ENCODE data around the gene TARBP1.

The TARBP1 gene

GRCh38 chr1:234452406-234452965, 26.5 kb downstream of the TARBP1 start:
- no peak for DNase-seq (ENCODE audit: low read depth, low spot score)
- H3K27ac ChIP-seq = no peak overlapping the region

DNA sequence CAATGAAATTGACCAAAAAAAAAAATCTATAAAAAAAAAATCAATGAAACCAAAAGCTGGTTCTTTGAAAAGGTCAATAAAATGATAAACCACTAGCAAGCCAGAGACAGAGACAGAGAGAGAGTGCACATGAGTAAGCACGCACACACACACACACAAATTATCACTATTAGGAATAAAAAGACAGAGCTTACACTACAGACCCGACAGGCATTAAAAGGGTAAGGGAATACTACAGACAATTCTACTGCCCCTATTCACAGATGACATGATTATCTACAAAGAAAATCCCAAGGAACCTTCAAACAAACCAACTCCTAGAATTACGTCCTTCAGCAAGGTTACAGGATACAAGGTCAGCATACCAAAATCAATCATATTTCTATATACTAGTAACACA, 38.6 kb downstream of the TARBP1 start:
- DNase-seq (ENCODE audit: low read depth, low spot score) = no peak

DNA sequence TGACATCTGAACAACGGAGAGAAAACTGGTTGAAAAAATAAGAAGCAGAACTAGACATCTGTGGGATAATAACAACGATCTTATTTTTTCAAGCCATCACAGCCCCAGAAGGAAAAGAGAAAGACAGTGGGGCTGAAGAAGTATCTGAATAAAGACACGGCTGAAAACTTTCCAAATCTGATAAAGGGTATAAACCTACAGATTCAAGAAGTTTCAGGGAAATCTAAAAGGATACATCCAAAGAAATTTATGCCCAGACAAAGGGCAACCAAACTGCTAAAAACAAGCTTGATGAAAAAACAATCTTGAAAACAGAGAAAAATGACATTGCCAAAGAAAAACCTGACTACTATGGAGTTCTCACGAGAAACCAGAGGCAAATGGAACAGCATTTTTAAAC, 40.4 kb downstream of the TARBP1 start:
- H3K27ac ChIP-seq = no peak overlapping the region
- DNase-seq (ENCODE audit: low read depth, low spot score) = no peak

More for the DNA sequence above, 38.6 kb downstream of the TARBP1 start:
- H3K27ac ChIP-seq = no peak overlapping the region

GRCh38 chr1:234437423-234438171, 41.4 kb downstream of the TARBP1 start:
- DNase-seq (ENCODE audit: low read depth, low spot score) = no peak
- H3K27ac ChIP-seq = no peak overlapping the region

DNA sequence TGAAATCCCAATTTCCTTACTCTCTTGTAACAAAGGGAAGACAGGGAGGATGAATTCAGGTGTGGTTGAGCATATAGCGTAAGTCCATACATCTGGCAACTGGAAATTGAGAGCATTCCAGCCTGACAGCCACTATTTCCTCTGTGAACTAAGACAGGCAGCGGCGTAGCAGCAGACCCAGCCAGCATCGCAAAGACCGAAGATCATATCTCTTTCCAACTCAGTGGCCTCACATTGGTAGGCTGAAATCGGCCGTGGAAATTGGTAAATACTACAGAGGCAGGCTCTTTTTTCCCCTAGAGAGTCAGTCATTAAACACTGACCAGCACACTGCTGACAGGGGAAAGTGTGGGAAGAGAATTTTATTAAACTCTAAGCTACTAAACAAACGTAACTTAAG, 43.4 kb downstream of the TARBP1 start:
- H3K27ac ChIP-seq = no peak overlapping the region
- no peak for DNase-seq (ENCODE audit: low read depth, low spot score)

GRCh38 chr1:234434706-234435105, 44.3 kb downstream of the TARBP1 start:
- no peak overlapping the region for H3K27ac ChIP-seq
- DNase-seq (ENCODE audit: low read depth, low spot score) = no peak

- peak overlapping the region; percentile 19 for H3K27ac ChIP-seq
- DNase-seq (ENCODE audit: low read depth, low spot score) = peak; percentile 65
Measured at GRCh38 chr1:234433563-234434285, 45.3 kb downstream of the TARBP1 start.

GRCh38 chr1:234431255-234431654, 47.7 kb downstream of the TARBP1 start:
- DNase-seq (ENCODE audit: low read depth, low spot score) = no peak
- H3K27ac ChIP-seq = no peak overlapping the region

DNA sequence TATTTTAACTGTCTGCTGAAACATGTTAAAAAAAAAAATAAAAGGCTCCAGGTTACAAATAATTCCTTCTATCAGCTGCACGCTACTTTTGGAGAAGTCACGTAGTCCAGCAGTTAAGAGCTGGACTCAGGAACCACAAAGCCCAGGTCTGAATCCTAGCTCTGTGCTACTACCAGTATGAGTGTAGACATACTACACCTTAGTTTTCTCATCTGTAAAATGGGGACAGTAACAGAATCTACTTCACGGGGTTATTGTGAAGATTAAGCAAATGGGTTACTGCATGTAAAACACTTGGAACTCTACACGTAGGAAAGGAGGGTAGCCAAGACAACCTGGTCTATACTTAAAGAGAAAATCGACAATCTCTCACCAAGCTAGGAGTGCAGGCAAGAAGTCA, 48.3 kb downstream of the TARBP1 start:
- H3K27ac ChIP-seq = no peak overlapping the region
- DNase-seq (ENCODE audit: low read depth, low spot score) = no peak

GRCh38 chr1:234429434-234429806, 49.6 kb downstream of the TARBP1 start:
- no peak for DNase-seq (ENCODE audit: low read depth, low spot score)
- no peak overlapping the region for H3K27ac ChIP-seq

- no peak for DNase-seq (ENCODE audit: low read depth, low spot score)
Measured at GRCh38 chr1:234427950-234428646, 50.9 kb downstream of the TARBP1 start.

GRCh38 chr1:234413990-234414389, 65.0 kb downstream of the TARBP1 start:
- DNase-seq (ENCODE audit: low read depth, low spot score) = no peak
- H3K27ac ChIP-seq = peak overlapping the region; percentile 24

More at GRCh38 chr1:234427950-234428646, 50.9 kb downstream of the TARBP1 start:
- H3K27ac ChIP-seq = no peak overlapping the region

DNA sequence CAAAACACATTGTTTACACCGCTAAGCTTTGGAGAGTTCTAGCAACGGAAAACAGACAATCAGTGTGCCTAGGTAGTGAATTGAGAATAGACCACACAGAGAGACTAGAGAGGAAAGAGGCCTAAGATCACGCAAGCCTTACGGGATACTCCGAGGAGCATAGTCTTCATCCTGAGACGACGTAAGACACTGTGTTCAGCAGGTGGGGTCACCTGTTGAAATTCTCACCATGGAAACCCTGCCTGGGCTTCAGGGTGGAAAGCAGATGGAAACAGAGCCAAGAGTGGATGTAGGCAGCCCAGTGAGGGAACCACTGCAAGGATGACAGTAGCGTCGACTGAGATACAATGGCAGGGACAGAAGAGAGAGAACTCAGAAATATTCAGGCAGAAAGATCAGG, 65.5 kb downstream of the TARBP1 start:
- H3K27ac ChIP-seq = no peak overlapping the region
- no peak for DNase-seq (ENCODE audit: low read depth, low spot score)

DNA sequence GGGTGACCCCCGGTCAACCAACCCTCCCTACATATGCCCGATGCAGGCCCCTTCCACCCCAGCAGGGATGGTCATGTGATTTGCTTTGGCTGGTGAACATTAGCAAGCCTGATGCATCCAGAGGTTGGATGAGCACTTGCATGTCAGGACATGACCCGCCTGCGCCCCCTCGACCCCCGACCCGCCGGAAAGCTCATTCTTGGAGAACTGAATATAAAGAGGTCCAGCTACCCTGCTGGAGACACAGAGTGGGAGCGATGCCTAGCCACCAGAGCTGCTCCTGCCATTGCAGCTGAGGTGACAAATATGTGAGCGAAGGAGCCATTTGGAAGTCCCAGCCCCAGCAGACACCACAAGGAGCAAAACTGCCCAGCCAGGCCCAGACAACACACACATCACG, 66.1 kb downstream of the TARBP1 start:
- DNase-seq (ENCODE audit: low read depth, low spot score) = no peak
- no peak overlapping the region for H3K27ac ChIP-seq

DNA sequence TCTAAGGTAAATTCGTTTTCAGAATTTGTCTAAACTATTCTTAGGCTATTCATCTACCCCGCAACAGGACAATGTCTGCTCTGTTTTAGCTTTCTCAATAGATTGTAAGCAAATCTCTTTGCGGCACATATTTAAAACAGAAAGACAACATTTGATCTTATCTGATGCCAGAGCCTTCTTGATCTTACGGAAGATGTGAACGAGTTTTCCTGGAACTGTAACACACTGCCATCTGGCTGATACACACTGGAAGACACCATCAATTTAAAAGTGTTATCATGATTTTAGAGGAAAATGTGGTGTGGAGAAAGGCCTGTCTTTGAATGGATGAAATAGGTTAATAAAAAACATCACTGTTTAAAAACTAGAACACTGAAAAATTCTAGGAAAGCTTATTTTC, 69.7 kb downstream of the TARBP1 start:
- no peak overlapping the region for H3K27ac ChIP-seq
- DNase-seq (ENCODE audit: low read depth, low spot score) = no peak

GRCh38 chr1:234408757-234409156, 70.2 kb downstream of the TARBP1 start:
- no peak for DNase-seq (ENCODE audit: low read depth, low spot score)
- H3K27ac ChIP-seq = no peak overlapping the region

DNA sequence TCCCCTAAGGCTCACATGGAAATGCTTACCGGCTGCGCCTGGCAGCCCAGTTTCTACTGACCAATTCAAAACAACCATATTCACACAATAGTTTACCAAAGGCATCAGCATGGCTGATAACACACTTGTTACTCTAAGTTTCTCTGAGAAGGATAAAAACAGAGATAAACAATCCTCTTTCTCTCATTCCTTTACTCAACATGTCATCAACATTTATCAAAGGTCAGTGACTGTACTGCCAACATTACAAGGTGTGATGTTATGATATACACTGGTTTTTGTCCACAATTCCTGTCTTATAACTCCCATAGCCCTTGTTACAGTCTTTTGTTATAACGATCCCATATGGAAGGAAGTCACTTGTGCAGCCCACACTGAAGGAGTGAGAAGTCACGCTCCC, 72.1 kb downstream of the TARBP1 start:
- no peak for DNase-seq (ENCODE audit: low read depth, low spot score)
- H3K27ac ChIP-seq = no peak overlapping the region

- no peak overlapping the region for H3K27ac ChIP-seq
- DNase-seq (ENCODE audit: low read depth, low spot score) = no peak
Measured at GRCh38 chr1:234405676-234406075, 73.3 kb downstream of the TARBP1 start.

- H3K27ac ChIP-seq = no peak overlapping the region
- DNase-seq (ENCODE audit: low read depth, low spot score) = no peak
Measured at GRCh38 chr1:234402939-234403338, 76.0 kb downstream of the TARBP1 start.

GRCh38 chr1:234401658-234402057, 77.3 kb downstream of the TARBP1 start:
- no peak overlapping the region for H3K27ac ChIP-seq
- no peak for DNase-seq (ENCODE audit: low read depth, low spot score)

GRCh38 chr1:234400773-234401172, 78.2 kb downstream of the TARBP1 start:
- no peak for DNase-seq (ENCODE audit: low read depth, low spot score)
- H3K27ac ChIP-seq = no peak overlapping the region
